GM21737 (cell line): Measurements from ENCODE around the gene CD209.

Experiments
- ATAC-seq: cut with Tn5 transposase; IDR thresholded peaks from one replicate; pipeline ENCODE4 v1.9.1; 2021; ENCODE audit warnings: mild to moderate bottlenecking, moderate library complexity; ENCODE audit not compliant: unreplicated experiment

The CD209 gene

GRCh38 chr19:7709932-7710460 is 37.3 kb downstream of the CD209 start:
- no peak for ATAC-seq

DNA sequence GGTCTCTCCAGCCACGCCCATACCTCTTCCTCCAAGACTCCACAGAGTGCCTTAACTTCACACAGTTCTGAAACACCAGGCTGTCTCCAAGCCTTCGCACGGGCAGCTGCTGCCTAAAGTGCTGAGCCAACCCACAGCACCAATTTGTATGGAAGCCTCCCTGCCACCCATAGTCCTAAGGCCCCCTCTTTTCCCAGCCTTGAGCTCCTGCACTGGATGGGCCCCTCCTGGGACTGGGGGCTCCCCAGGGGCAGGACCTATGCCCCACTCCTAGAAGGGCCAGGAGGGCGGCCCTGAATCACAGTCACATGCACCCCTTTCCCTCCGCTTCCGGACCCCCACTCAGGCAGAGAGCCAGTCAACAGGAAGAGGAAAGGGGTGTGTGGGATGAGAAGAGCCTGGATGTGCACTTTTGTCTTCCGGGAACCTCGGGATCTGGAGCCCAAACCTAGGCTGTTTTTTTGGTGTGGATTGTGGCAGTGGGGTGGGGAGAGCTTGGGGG is 40.3 kb downstream of the CD209 start:
- no peak for ATAC-seq

DNA sequence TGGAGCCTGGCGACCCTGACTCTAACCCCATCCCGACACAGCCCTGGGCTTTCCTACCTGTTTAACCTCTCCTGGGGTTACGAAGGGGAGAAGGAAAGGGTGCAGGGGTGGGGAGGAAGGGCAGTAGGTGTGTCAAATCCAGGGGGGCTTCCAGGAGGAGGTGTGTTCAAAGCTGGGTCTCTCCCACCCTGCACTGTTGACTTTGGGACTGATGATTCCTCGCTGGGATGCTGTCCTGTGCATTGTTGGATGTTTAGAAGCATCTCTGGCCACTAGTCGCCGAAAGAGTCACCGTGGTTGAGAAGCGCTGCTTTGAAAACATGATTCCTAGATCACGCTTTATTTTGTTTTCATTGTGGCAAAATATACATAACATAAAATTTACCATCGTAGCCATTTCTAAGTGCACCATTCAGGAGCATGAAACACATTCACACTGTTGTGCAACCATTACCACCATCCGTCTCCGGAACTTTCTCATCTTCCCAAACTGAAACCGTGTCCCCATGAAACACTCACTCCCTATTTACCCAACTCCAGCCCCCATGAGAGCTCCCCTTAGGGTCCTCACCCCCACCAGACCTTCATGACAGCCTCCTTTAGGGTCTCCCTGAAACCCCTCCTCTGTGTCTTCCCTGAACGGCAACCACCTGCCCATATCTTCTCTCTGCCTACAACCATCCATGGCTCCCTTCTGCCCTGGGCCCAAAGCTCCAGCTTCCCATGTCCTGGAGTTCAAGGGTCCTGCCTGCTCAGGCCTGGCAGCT is 41.0 kb downstream of the CD209 start:
- ATAC-seq = no peak

- ATAC-seq = peak; percentile 41
Measured at GRCh38 chr19:7705387-7706187, 41.7 kb downstream of the CD209 start.

DNA sequence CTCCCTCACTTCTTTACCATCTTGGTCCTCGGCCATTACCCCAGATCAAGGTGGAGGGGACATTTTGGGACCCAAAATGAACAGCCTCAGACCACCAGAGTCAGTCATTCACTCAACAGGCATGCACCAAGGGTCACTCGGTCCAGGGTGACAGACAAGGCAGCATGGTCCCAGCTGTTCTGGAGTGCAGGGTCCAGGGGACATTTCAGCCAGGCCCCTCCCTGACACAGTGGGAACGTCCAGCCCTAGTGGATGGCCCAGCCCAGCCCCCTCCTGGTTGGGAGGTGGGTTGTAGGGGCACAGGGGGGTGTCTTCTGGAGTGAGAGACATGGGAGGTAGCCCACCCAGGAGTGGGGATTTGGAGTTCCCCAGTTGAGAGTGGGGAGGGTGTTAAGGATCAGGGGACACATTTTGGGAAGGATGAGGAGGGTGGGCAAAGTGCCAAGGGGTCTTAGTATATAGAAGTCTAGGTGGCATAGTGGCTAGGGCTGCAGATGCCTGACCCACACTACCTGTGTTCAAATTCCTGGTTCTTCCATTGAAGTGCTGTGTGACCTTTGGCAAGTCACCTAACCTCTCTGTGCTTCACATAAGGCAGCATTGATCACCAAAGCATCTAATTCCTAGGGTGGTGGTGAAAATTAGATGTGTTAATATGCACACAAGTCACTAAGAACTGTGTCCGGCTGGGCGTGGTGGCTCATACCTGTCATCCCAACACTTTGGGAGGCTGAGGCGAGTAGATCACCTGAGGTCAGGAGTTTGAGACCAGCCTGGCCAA is 42.9 kb downstream of the CD209 start:
- ATAC-seq = no peak

- ATAC-seq = no peak
Measured at GRCh38 chr19:7703332-7703731, 44.0 kb downstream of the CD209 start.

GRCh38 chr19:7701654-7702457 is 45.5 kb downstream of the CD209 start, which contains the start of gene FCER2:
TSS of gene FCER2 (minus strand) at chr19:7702131. CDS start at chr19:7699760, 2,371 bp downstream.
- peak; percentile 52 for ATAC-seq

- no peak for ATAC-seq
Measured at GRCh38 chr19:7701049-7701653, 46.2 kb downstream of the CD209 start.

GRCh38 chr19:7699417-7700401 is 47.6 kb downstream of the CD209 start:
- no peak for ATAC-seq

DNA sequence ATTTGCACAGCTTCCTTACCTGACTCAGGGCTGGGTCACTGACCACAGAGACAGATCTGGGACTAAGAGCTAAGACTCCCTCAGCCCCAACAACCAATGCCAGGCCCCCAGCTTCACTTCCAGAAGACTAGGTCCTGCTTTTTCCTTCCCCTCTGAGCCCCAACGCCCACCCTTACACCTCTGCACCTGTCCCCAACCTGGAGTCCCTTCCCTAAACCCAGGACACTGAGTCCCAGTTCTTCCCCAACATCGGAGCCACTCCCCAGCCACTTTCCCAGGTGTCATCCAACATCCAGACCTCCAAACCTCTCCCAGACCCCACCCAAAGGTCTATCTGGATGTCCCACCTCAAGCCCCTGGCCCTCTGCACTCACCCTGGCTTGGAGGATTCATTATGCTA is 48.3 kb downstream of the CD209 start:
- no peak for ATAC-seq

- no peak for ATAC-seq
Measured at GRCh38 chr19:7698583-7698982, 48.8 kb downstream of the CD209 start.

DNA sequence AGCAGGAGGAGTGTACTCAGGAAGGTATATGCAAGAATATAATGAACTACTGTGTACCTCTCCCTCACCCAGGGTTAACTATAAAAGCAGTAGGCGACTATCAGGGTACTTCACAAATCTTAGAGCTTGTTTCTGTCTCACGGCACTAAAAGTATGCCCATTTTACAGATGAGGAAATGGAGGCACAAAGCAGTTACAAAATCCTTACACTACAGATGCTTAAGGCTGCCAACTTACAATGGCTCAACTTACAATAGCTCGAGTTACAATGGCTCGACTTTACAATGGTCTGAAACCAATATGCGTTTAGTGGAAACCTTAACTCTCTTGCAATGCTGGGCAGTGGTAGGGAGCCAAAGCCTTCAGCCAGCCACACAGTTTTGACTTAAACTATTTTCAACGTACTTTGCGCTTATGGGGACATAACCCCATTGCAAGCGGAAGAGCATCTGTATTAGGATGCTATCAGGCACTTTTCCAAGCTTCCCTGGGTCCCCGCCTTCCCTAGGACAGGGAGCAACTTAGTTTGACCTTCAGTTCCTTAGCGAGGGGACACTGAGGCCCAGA is 49.5 kb downstream of the CD209 start:
- no peak for ATAC-seq

DNA sequence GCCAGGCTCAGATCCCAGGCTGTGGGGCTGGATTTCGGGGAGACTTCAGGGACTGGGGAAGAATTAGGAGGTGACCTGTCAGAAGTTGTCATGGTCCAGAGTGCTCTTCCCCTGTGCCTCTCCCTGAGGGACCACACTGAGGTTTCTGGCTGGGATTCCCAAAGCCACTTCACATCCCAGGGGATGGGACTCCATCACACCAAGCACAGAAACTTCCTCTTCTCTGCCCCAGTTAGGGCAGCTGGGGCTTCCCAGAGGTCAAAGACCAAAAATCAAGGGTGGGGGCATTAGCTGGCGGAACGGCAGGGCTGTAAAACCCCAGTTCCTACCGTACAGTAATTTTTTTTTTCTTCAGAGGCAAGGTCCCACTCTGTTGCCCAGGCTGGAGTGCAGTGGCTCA is 52.8 kb downstream of the CD209 start:
- no peak for ATAC-seq

GRCh38 chr19:7692417-7693088 is 54.8 kb downstream of the CD209 start:
- ATAC-seq = no peak

GRCh38 chr19:7691497-7691896 is 55.8 kb downstream of the CD209 start:
- no peak for ATAC-seq

- no peak for ATAC-seq
Measured at GRCh38 chr19:7690779-7691258, 56.5 kb downstream of the CD209 start.
